T-helper 17 cell (primary cell): ENCODE data around the gene CORO2B. TPM values are rescaled to one million over a fixed set of nuclear protein-coding genes. Genes with fewer than 3 reads are reported as not detected.

Experiments used
- ATAC-seq: fragments of 150-1000 bp; cut with Tn5 transposase; 2 replicates; pipeline ENCODE4 v1.10.0; 2021; ENCODE audit warnings: mild to moderate bottlenecking, moderate library complexity
- DNase-seq, 3 donors: peaks; one replicate each; pipeline versions ENCODE4 v3.0.0 to v3.0.0-alpha.2; 2020 to 2021
- H3K9me3 ChIP-seq: one replicate; pipeline ENCODE4 v1.7.0; 2013; ENCODE audit warnings: low read length, mild to moderate bottlenecking; ENCODE audit not compliant: control insufficient read depth, poor library complexity, severe bottlenecking
- H3K27ac Mint-ChIP-seq: one replicate; pipeline ENCODE4 v1.8.0; 2022; ENCODE audit warnings: mild to moderate bottlenecking, moderate library complexity, mixed read lengths
- H3K27me3 Mint-ChIP-seq: one replicate; pipeline ENCODE4 v1.8.0; 2022; ENCODE audit warnings: mixed read lengths
- H3K36me3 Mint-ChIP-seq: one replicate; pipeline ENCODE4 v1.8.0; 2022; ENCODE audit warnings: low read depth, mixed read lengths
- H3K4me1 Mint-ChIP-seq: one replicate; pipeline ENCODE4 v1.8.0; 2022; ENCODE audit warnings: mild to moderate bottlenecking, mixed read lengths
- H3K4me3 Mint-ChIP-seq: one replicate; pipeline ENCODE4 v1.8.0; 2022; ENCODE audit warnings: mild to moderate bottlenecking, moderate library complexity, mixed read lengths
- total RNA-seq, 4 donors: library from RNA in 2 of 4; stranded (reverse) in 2 of 4; gene quantifications; one replicate each; pipeline ENCODE4 v1.2.3 and lab custom pipeline; 2022 to 2026

The CORO2B gene
- total RNA-seq, 2 donors from 2014 or later, result not detected

GRCh38 chr15:68719672-68720071, 140.9 kb downstream of the CORO2B start:
- ATAC-seq (no peak), DNase-seq (no peak)
- H3K27ac Mint-ChIP-seq, result no peak overlapping the region
- H3K4me1 Mint-ChIP-seq, result peaks cover 2% of the 10 kb centered on the region
- no peaks in the 10 kb centered on the region for H3K36me3 Mint-ChIP-seq
- no peaks in the 10 kb centered on the region for H3K9me3 ChIP-seq
- H3K4me3 Mint-ChIP-seq, result no peak overlapping the region
- H3K27me3 Mint-ChIP-seq, result peaks cover 42% of the 10 kb centered on the region

- H3K36me3 Mint-ChIP-seq, result no peaks in the 10 kb centered on the region
- no peak for DNase-seq
- no peak overlapping the region for H3K27ac Mint-ChIP-seq
- peaks cover 23% of the 10 kb centered on the region for H3K27me3 Mint-ChIP-seq
- peaks cover 2% of the 10 kb centered on the region for H3K4me1 Mint-ChIP-seq
- H3K4me3 Mint-ChIP-seq, result no peak overlapping the region
- no peaks in the 10 kb centered on the region for H3K9me3 ChIP-seq
- ATAC-seq, result no peak
These were observed 143.1 kb downstream of the CORO2B start for GRCh38 chr15:68721886-68722285.

- H3K27me3 Mint-ChIP-seq, result peaks cover 4% of the 10 kb centered on the region
- no peaks in the 10 kb centered on the region for H3K9me3 ChIP-seq
- ATAC-seq, result no peak
- no peak overlapping the region for H3K27ac Mint-ChIP-seq
- DNase-seq, result no peak
- no peaks in the 10 kb centered on the region for H3K36me3 Mint-ChIP-seq
- no peak overlapping the region for H3K4me3 Mint-ChIP-seq
- peaks cover 2% of the 10 kb centered on the region for H3K4me1 Mint-ChIP-seq
These were observed 146.9 kb downstream of the CORO2B start for GRCh38 chr15:68725736-68726135.

- ATAC-seq, result no peak
- Mint-ChIP-seq H3K27ac (no peak overlapping the region), H3K36me3 (no peaks in the 10 kb centered on the region), H3K27me3 (peaks cover 4% of the 10 kb centered on the region), H3K4me3 (no peak overlapping the region), H3K4me1 (peaks cover under 1% of the 10 kb centered on the region)
- DNase-seq, result no peak
- H3K9me3 ChIP-seq, result no peaks in the 10 kb centered on the region
These were observed 147.5 kb downstream of the CORO2B start for GRCh38 chr15:68726246-68726645.

- peaks cover 6% of the 10 kb centered on the region for H3K27me3 Mint-ChIP-seq
- H3K36me3 Mint-ChIP-seq, result no peaks in the 10 kb centered on the region
- H3K4me3 Mint-ChIP-seq, result no peak overlapping the region
- H3K9me3 ChIP-seq, result no peaks in the 10 kb centered on the region
- ATAC-seq, result no peak
- DNase-seq, result no peak
- no peak overlapping the region for H3K27ac Mint-ChIP-seq
- peaks cover 10% of the 10 kb centered on the region for H3K4me1 Mint-ChIP-seq
These were observed 151.1 kb downstream of the CORO2B start for GRCh38 chr15:68729789-68730411.

- peaks cover 6% of the 10 kb centered on the region for H3K27me3 Mint-ChIP-seq
- no peak for DNase-seq
- no peak overlapping the region for H3K27ac Mint-ChIP-seq
- H3K36me3 Mint-ChIP-seq, result no peaks in the 10 kb centered on the region
- H3K9me3 ChIP-seq, result no peaks in the 10 kb centered on the region
- H3K4me3 Mint-ChIP-seq, result no peak overlapping the region
- H3K4me1 Mint-ChIP-seq, result peaks cover 11% of the 10 kb centered on the region
- no peak for ATAC-seq
These were observed 151.7 kb downstream of the CORO2B start for GRCh38 chr15:68730471-68730919.

GRCh38 chr15:68730976-68731897, 152.4 kb downstream of the CORO2B start:
- Mint-ChIP-seq H3K27ac (no peak overlapping the region), H3K27me3 (peaks cover 6% of the 10 kb centered on the region), H3K4me3 (no peak overlapping the region), H3K4me1 (peaks cover 11% of the 10 kb centered on the region), H3K36me3 (no peaks in the 10 kb centered on the region)
- H3K9me3 ChIP-seq, result no peaks in the 10 kb centered on the region
- ATAC-seq, result no peak
- no peak for DNase-seq

- H3K27ac Mint-ChIP-seq, result no peak overlapping the region
- peaks cover 11% of the 10 kb centered on the region for H3K4me1 Mint-ChIP-seq
These were observed 153.7 kb downstream of the CORO2B start for GRCh38 chr15:68732451-68732850.

GRCh38 chr15:68733666-68734065, 154.9 kb downstream of the CORO2B start:
- Mint-ChIP-seq H3K27ac (peak overlapping the region; percentile 17), H3K27me3 (peaks cover 6% of the 10 kb centered on the region), H3K4me1 (peaks cover 11% of the 10 kb centered on the region), H3K36me3 (no peaks in the 10 kb centered on the region), H3K4me3 (peak overlapping the region; percentile 58)
- ATAC-seq (no peak), DNase-seq (no peak)
- no peaks in the 10 kb centered on the region for H3K9me3 ChIP-seq

More at GRCh38 chr15:68732451-68732850, 153.7 kb downstream of the CORO2B start:
- no peaks in the 10 kb centered on the region for H3K36me3 Mint-ChIP-seq
- H3K4me3 Mint-ChIP-seq, result no peak overlapping the region
- ATAC-seq (no peak), DNase-seq (no peak)
- H3K9me3 ChIP-seq, result no peaks in the 10 kb centered on the region
- H3K27me3 Mint-ChIP-seq, result peaks cover 6% of the 10 kb centered on the region

- H3K27me3 Mint-ChIP-seq, result peaks cover 10% of the 10 kb centered on the region
- ATAC-seq, result no peak
- H3K27ac Mint-ChIP-seq, result peak overlapping the region; percentile 17
- no peaks in the 10 kb centered on the region for H3K9me3 ChIP-seq
- H3K4me1 Mint-ChIP-seq, result peaks cover 11% of the 10 kb centered on the region
- DNase-seq, result no peak
- H3K36me3 Mint-ChIP-seq, result no peaks in the 10 kb centered on the region
- no peak overlapping the region for H3K4me3 Mint-ChIP-seq
These were observed 155.6 kb downstream of the CORO2B start for GRCh38 chr15:68734352-68734751.

- Mint-ChIP-seq H3K27me3 (peaks cover 15% of the 10 kb centered on the region), H3K27ac (no peak overlapping the region), H3K4me3 (no peak overlapping the region), H3K36me3 (peaks cover 3% of the 10 kb centered on the region), H3K4me1 (peaks cover 11% of the 10 kb centered on the region)
- DNase-seq (no peak), ATAC-seq (no peak)
- no peaks in the 10 kb centered on the region for H3K9me3 ChIP-seq
These were observed 156.1 kb downstream of the CORO2B start for GRCh38 chr15:68734881-68735280.

GRCh38 chr15:68735610-68736009, 156.8 kb downstream of the CORO2B start:
- DNase-seq (no peak), ATAC-seq (no peak)
- peaks cover 11% of the 10 kb centered on the region for H3K4me1 Mint-ChIP-seq
- H3K27ac Mint-ChIP-seq, result no peak overlapping the region
- H3K27me3 Mint-ChIP-seq, result peaks cover 20% of the 10 kb centered on the region
- no peak overlapping the region for H3K4me3 Mint-ChIP-seq
- H3K9me3 ChIP-seq, result no peaks in the 10 kb centered on the region
- H3K36me3 Mint-ChIP-seq, result peaks cover 3% of the 10 kb centered on the region

GRCh38 chr15:68739390-68740080, 160.7 kb downstream of the CORO2B start:
- peaks cover 3% of the 10 kb centered on the region for H3K36me3 Mint-ChIP-seq
- H3K9me3 ChIP-seq, result no peaks in the 10 kb centered on the region
- H3K27ac Mint-ChIP-seq, result no peak overlapping the region
- DNase-seq (no peak), ATAC-seq (no peak)
- H3K27me3 Mint-ChIP-seq, result peaks cover 13% of the 10 kb centered on the region
- H3K4me1 Mint-ChIP-seq, result peaks cover 4% of the 10 kb centered on the region
- no peak overlapping the region for H3K4me3 Mint-ChIP-seq
